Activated CD8-positive, alpha-beta T cell treated with anti-CD3 and anti-CD28 coated beads, Interleukin-2, amount 10 ng/mL, durations not matched to agents 7 days and 5 days (primary cell): Measurements from ENCODE around the gene PTK7. TPM values are rescaled to one million over a fixed set of nuclear protein-coding genes. Genes with fewer than 3 reads are reported as not detected.

Experiments used
- ATAC-seq: fragments of 150-1000 bp; cut with Tn5 transposase; one replicate; pipeline ENCODE4 v1.10.0; 2021; ENCODE audit warnings: moderate library complexity
- CTCF ChIA-PET: fragments of 350-600 bp; sonication (Branson Sonifier 250); formaldehyde crosslinking; loops from one replicate; lab custom pipeline; 2021; ENCODE audit warnings: antibody characterized with exemption; lab: Charles Lee
- POLR2A ChIA-PET: fragments of 350-600 bp; sonication (Branson Sonifier 250); formaldehyde crosslinking; loops from one replicate; lab custom pipeline; 2021; ENCODE audit warnings: antibody characterized with exemption; lab: Charles Lee
- DNase-seq: peaks from one replicate; pipeline ENCODE4 v3.0.0-alpha.2; 2020
- H3K27ac Mint-ChIP-seq: one replicate; pipeline ENCODE4 v1.8.0; 2021; ENCODE audit warnings: mild to moderate bottlenecking, mixed read lengths
- H3K27me3 Mint-ChIP-seq: one replicate; pipeline ENCODE4 v1.8.0; 2021; ENCODE audit warnings: low read depth, mixed read lengths
- H3K36me3 Mint-ChIP-seq: one replicate; pipeline ENCODE4 v1.8.0; 2021; ENCODE audit warnings: low read depth, mixed read lengths
- H3K4me1 Mint-ChIP-seq: one replicate; pipeline ENCODE4 v1.8.0; 2021; ENCODE audit warnings: low read depth, mixed read lengths
- H3K4me3 Mint-ChIP-seq: one replicate; pipeline ENCODE4 v1.8.0; 2021; ENCODE audit warnings: mild to moderate bottlenecking, mixed read lengths
- H3K9me3 Mint-ChIP-seq: one replicate; pipeline ENCODE4 v1.8.0; 2022; ENCODE audit warnings: mixed read lengths; ENCODE audit not compliant: insufficient read depth
- total RNA-seq, 2 experiments: library from RNA; stranded (reverse); gene quantifications; one replicate each; pipeline ENCODE4 v1.2.3, GENCODE V29; 2021

Gene PTK7
- total RNA-seq, 2 experiments from 2014 or later, result 1.2 to 1.8 TPM

DNA sequence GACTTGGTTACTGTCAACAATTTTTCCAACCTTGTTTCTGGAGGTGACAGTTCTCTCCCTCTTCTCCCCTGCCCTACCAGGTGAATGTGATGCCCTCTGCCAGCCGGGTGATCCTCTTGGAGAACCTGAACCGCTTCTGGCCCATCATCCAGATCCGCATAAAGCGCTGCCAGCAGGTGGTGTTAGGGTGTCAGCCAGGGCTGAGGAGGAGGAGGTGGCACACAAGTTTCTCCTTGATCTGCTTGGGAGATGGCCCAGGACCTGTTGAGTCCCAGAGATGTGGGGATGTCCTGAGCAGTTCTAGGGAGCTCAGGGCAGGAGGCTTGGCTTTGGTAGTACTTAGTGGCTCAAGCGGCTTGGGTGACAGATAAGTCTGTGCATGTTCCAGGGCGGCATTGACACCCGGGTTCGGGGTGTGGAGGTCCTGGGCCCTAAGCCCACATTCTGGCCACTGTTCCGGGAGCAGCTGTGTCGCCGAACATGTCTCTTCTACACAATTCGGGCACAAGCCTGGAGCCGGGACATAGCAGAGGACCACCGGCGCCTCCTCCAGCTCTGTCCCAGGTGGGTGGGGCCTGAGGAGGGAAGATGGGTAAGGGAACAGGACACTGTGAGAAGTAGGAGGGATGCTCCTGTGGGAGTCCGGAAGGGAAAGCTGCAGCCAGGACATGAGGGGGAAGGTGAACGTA is 127.1 kb downstream of the PTK7 start:
- Mint-ChIP-seq H3K27ac (no peak overlapping the region), H3K27me3 (no peaks in the 10 kb centered on the region), H3K4me1 (no peaks in the 10 kb centered on the region), H3K36me3 (peaks cover 35% of the 10 kb centered on the region), H3K4me3 (no peak overlapping the region), H3K9me3 (no peaks in the 10 kb centered on the region)
- ChIA-PET CTCF (no interaction called here), POLR2A (no interaction called here)
- no peak for DNase-seq
- ATAC-seq, result no peak

DNA sequence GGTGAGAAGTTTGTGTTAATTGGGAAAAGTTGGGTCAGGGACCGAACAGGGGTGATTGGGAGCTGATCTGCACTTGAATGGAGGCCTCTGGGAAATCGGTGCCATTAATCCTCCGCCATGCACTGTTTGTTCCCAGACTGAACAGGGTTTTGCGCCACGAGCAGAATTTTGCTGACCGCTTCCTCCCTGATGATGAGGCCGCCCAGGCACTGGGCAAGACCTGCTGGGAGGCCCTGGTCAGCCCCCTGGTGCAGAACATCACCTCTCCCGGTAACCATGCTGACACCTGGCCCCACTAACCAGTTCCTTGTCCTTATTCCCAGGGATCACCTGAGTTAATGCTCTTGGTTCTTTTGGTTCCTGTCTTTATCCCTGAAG is 127.6 kb downstream of the PTK7 start:
- ATAC-seq (no peak), DNase-seq (no peak)
- ChIA-PET CTCF (no interaction called here), POLR2A (no interaction called here)
- no peaks in the 10 kb centered on the region for H3K4me1 Mint-ChIP-seq
- no peaks in the 10 kb centered on the region for H3K27me3 Mint-ChIP-seq
- no peak overlapping the region for H3K4me3 Mint-ChIP-seq
- H3K36me3 Mint-ChIP-seq, result peaks cover 35% of the 10 kb centered on the region
- H3K27ac Mint-ChIP-seq, result no peak overlapping the region
- H3K9me3 Mint-ChIP-seq, result no peaks in the 10 kb centered on the region

GRCh38 chr6:43204271-43205105 is 128.4 kb downstream of the PTK7 start:
- Mint-ChIP-seq H3K27me3 (no peaks in the 10 kb centered on the region), H3K4me1 (no peaks in the 10 kb centered on the region), H3K4me3 (no peak overlapping the region), H3K36me3 (peaks cover 34% of the 10 kb centered on the region), H3K27ac (peak overlapping the region; percentile 17), H3K9me3 (no peaks in the 10 kb centered on the region)
- DNase-seq, result no peak
- POLR2A ChIA-PET, result no interaction called here
- no peak for ATAC-seq
- CTCF ChIA-PET, result no interaction called here

DNA sequence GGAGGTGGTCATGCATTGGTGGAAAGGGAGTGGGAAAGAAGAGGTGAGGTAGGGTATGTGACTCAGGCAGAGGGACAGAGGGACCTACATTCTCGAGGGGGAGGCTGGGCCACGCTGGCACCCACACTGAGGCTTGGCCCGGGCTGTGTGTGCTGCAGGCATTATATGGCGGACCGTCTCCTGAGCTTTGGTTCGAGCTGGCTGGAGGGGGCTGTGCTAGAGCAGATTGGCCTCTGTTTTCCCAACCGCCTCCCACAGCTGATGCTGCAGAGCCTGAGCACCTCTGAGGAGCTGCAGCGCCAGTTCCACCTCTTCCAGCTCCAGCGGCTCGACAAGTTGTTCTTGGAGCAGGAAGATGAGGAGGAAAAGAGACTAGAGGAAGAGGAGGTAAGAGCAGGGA is 129.7 kb downstream of the PTK7 start:
- no peak overlapping the region for H3K4me3 Mint-ChIP-seq
- peaks cover 24% of the 10 kb centered on the region for H3K36me3 Mint-ChIP-seq
- H3K9me3 Mint-ChIP-seq, result no peaks in the 10 kb centered on the region
- ATAC-seq, result no peak
- H3K27ac Mint-ChIP-seq, result no peak overlapping the region
- no peaks in the 10 kb centered on the region for H3K27me3 Mint-ChIP-seq
- CTCF ChIA-PET, result no interaction called here
- POLR2A ChIA-PET, result no interaction called here
- H3K4me1 Mint-ChIP-seq, result no peaks in the 10 kb centered on the region
- DNase-seq, result no peak

DNA sequence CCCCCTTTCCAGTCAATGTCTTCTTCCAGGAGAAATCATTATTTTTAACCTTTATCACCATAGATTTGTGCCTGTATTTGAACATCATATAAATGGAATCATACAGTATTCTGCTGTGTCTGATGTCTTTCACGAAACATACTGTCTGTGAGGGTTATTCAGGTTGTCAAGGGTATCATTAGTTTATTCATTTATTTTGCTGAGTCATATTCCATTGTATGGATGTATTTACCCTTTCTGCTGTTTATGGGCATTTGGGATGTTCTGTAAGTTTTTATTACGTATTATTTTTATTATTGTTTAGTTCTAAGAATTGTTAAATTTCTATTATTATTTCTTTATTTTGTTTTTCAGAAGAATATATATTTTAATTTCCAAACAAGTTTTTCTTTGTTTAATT is 131.2 kb downstream of the PTK7 start:
- H3K9me3 Mint-ChIP-seq, result no peaks in the 10 kb centered on the region
- H3K36me3 Mint-ChIP-seq, result peaks cover 21% of the 10 kb centered on the region
- no peak for DNase-seq
- no peak overlapping the region for H3K4me3 Mint-ChIP-seq
- CTCF ChIA-PET, result no interaction called here
- no peaks in the 10 kb centered on the region for H3K27me3 Mint-ChIP-seq
- H3K27ac Mint-ChIP-seq, result no peak overlapping the region
- POLR2A ChIA-PET, result no interaction called here
- H3K4me1 Mint-ChIP-seq, result no peaks in the 10 kb centered on the region
- ATAC-seq, result no peak

Other genes with a start within 250 kb of the PTK7 start
- gene RPL7L1, start 196.7 kb upstream of the PTK7 start, total RNA-seq, result 10 to 100 TPM; 74.1 to 77.9 TPM
- not detected for gene PTCRA, start 160.3 kb upstream of the PTK7 start, total RNA-seq
- gene CNPY3, start 146.8 kb upstream of the PTK7 start, total RNA-seq, result 10 to 100 TPM; 86.0 to 87.6 TPM
- gene GNMT, start 115.6 kb upstream of the PTK7 start, total RNA-seq, result 1 to 10 TPM; 1.1 to 1.2 TPM
- 10 to 100 TPM; 11.1 to 12.0 TPM for gene PEX6, start 97.1 kb upstream of the PTK7 start, total RNA-seq
- gene PPP2R5D, start 91.7 kb upstream of the PTK7 start, total RNA-seq, result 10 to 100 TPM; 63.1 to 66.5 TPM
- 10 to 100 TPM; 77.1 to 84.1 TPM for gene MEA1, start 62.4 kb upstream of the PTK7 start, total RNA-seq
- 10 to 100 TPM; 75.4 to 76.0 TPM for gene KLHDC3, start 62.1 kb upstream of the PTK7 start, total RNA-seq
- 10 to 100 TPM; 84.3 to 92.8 TPM for gene RRP36, start 54.7 kb upstream of the PTK7 start, total RNA-seq
- 1 to 10 TPM; 8.5 to 8.9 TPM for gene CUL7, start 22.5 kb upstream of the PTK7 start, total RNA-seq
- 10 to 100 TPM; 57.5 to 58.7 TPM for gene MRPL2, start 16.9 kb upstream of the PTK7 start, total RNA-seq
- 10 to 100 TPM; 11.1 to 12.4 TPM for gene KLC4, start 16.7 kb upstream of the PTK7 start, total RNA-seq
- gene SRF, start 95.0 kb downstream of the PTK7 start, total RNA-seq, result 10 to 100 TPM; 41.4 to 43.8 TPM
- 10 to 100 TPM; 50.0 to 51.2 TPM for gene CUL9, start 105.9 kb downstream of the PTK7 start, total RNA-seq
- 10 to 100 TPM; 42.5 to 47.2 TPM for gene DNPH1, start 153.2 kb downstream of the PTK7 start, total RNA-seq
- gene TTBK1, start 167.2 kb downstream of the PTK7 start, total RNA-seq, result not detected
- not detected for gene SLC22A7, start 221.9 kb downstream of the PTK7 start, total RNA-seq
- not detected for gene CRIP3, start 232.5 kb downstream of the PTK7 start, total RNA-seq